GM19372 (cell line): ENCODE measurements around the gene FRG2B.
A peak's percentile ranks its signal among the peaks of the same experiment; 100 is the strongest.
"Not testable (repeated sequence)": the region's sequence is repeated elsewhere in the genome, so short reads cannot be mapped to it uniquely, and the experiment has no call there.

Source experiments
- ATAC-seq: cut with Tn5 transposase; IDR thresholded peaks from one replicate; pipeline ENCODE4 v1.9.1; 2021; ENCODE audit warnings: mild to moderate bottlenecking, low read depth, moderate library complexity; ENCODE audit not compliant: unreplicated experiment

Gene FRG2B

GRCh38 chr10:133626695-133627094 lies at the start of gene FRG2B:
TSS of gene FRG2B (minus strand) at chr10:133626795. CDS start at chr10:133626742, 53 bp downstream.
- ATAC-seq = not testable (repeated sequence)

GRCh38 chr10:133667446-133667845 lies 40.9 kb upstream of the FRG2B start:
- ATAC-seq = not testable (repeated sequence)

- not testable (repeated sequence) for ATAC-seq
Measured at GRCh38 chr10:133663544-133664160, 37.1 kb upstream of the FRG2B start.

GRCh38 chr10:133661122-133661521 lies 34.5 kb upstream of the FRG2B start:
- not testable (repeated sequence) for ATAC-seq

GRCh38 chr10:133660516-133660915 lies 33.9 kb upstream of the FRG2B start:
- not testable (repeated sequence) for ATAC-seq

- ATAC-seq = not testable (repeated sequence)
Measured at GRCh38 chr10:133657276-133657675, 30.7 kb upstream of the FRG2B start.

- not testable (repeated sequence) for ATAC-seq
Measured at GRCh38 chr10:133648872-133649455, 22.4 kb upstream of the FRG2B start.

GRCh38 chr10:133647075-133647748 lies 20.6 kb upstream of the FRG2B start:
- peak; percentile 96 for ATAC-seq

GRCh38 chr10:133637846-133638235 lies 11.2 kb upstream of the FRG2B start:
- ATAC-seq = not testable (repeated sequence)

GRCh38 chr10:133637202-133637845 lies 10.7 kb upstream of the FRG2B start:
- peak; percentile 74 for ATAC-seq

GRCh38 chr10:133630723-133631249 lies 4.2 kb upstream of the FRG2B start:
- ATAC-seq = not testable (repeated sequence)

- not testable (repeated sequence) for ATAC-seq
Measured at GRCh38 chr10:133622544-133622943, 4.1 kb downstream of the FRG2B start.

GRCh38 chr10:133618851-133619250 lies 7.7 kb downstream of the FRG2B start:
- no peak for ATAC-seq

GRCh38 chr10:133617196-133617595 lies 9.4 kb downstream of the FRG2B start:
- ATAC-seq = no peak

GRCh38 chr10:133616371-133617130 lies 10.0 kb downstream of the FRG2B start:
- ATAC-seq = no peak

- no peak for ATAC-seq
Measured at GRCh38 chr10:133614830-133615580, 11.6 kb downstream of the FRG2B start.

- ATAC-seq = no peak
Measured at GRCh38 chr10:133613699-133614098, 12.9 kb downstream of the FRG2B start.

GRCh38 chr10:133611079-133611478 lies 15.5 kb downstream of the FRG2B start:
- ATAC-seq = no peak

- ATAC-seq = no peak
Measured at GRCh38 chr10:133608855-133609254, 17.7 kb downstream of the FRG2B start.
